Stomach smooth muscle (tissue), 2 donors: Measurements from ENCODE around the gene IL4R.

ENCODE experiments used
- H3K27ac ChIP-seq: one replicate; pipeline ENCODE4 v1.7.0; 2013; ENCODE audit warnings: mild to moderate bottlenecking, low read length, inconsistent platforms
- H3K27me3 ChIP-seq, 2 donors: one replicate each; pipeline ENCODE4 v1.7.0; 2013; ENCODE audit warnings: low read length in 2 of 2; ENCODE audit not compliant: insufficient read depth in 2 of 2, control insufficient read depth in 1 of 2
- H3K36me3 ChIP-seq, 2 donors: one replicate each; pipeline ENCODE4 v1.7.0; 2013; ENCODE audit warnings: low read length in 2 of 2; ENCODE audit not compliant: control insufficient read depth in 2 of 2, insufficient read depth in 2 of 2
- H3K4me1 ChIP-seq: one replicate; pipeline ENCODE4 v1.7.0; 2013; ENCODE audit warnings: low read length; ENCODE audit not compliant: control insufficient read depth, insufficient read depth
- H3K4me3 ChIP-seq, 2 donors: one replicate each; pipeline ENCODE4 v1.7.0; 2013; ENCODE audit warnings: low read length in 2 of 2
- H3K9ac ChIP-seq, 2 donors: one replicate each; pipeline ENCODE4 v1.7.0; 2013; ENCODE audit warnings: low read length in 2 of 2, mild to moderate bottlenecking in 1 of 2
- H3K9me3 ChIP-seq, 2 donors: one replicate each; pipeline ENCODE4 v1.7.0; 2013; ENCODE audit warnings: low read length in 2 of 2; ENCODE audit not compliant: control insufficient read depth in 2 of 2
- donor health status: healthy.
- donor health status: Pancreatic carcinoma.

IL4R gene

GRCh38 chr16:27315333-27316037, 1.7 kb downstream of the IL4R start:
- Histone ChIP-seq H3K27me3 (no peaks in the 10 kb centered on the region), H3K27ac (peak overlapping the region; percentile 97), H3K9ac (peak overlapping the region; percentile 91 to 94), H3K36me3 (peaks cover 0 to 3% of the 10 kb centered on the region in 2 donors), H3K9me3 (no peaks in the 10 kb centered on the region), H3K4me1 (peaks cover 59% of the 10 kb centered on the region), H3K4me3 (peak overlapping the region; percentile 61 to 86)

- H3K9ac ChIP-seq, result peak overlapping the region; percentile 60 to 91
- H3K4me1 ChIP-seq, result peaks cover 66% of the 10 kb centered on the region
- H3K27ac ChIP-seq, result peak overlapping the region; percentile 97
- peaks cover 0 to 3% of the 10 kb centered on the region in 2 donors for H3K36me3 ChIP-seq
- no peaks in the 10 kb centered on the region for H3K9me3 ChIP-seq
- peak overlapping the region; percentile 61 to 86 for H3K4me3 ChIP-seq
- no peaks in the 10 kb centered on the region for H3K27me3 ChIP-seq
Observed at GRCh38 chr16:27316038-27316680, 2.4 kb downstream of the IL4R start.

- peak overlapping the region; percentile 29 to 91 for H3K9ac ChIP-seq
- peak overlapping the region in 1 of 2 donors; percentile 59 for H3K4me3 ChIP-seq
- H3K36me3 ChIP-seq, result peaks cover 0 to 3% of the 10 kb centered on the region in 2 donors
- H3K27ac ChIP-seq, result peak overlapping the region; percentile 97
- no peaks in the 10 kb centered on the region for H3K27me3 ChIP-seq
- no peaks in the 10 kb centered on the region for H3K9me3 ChIP-seq
- peaks cover 70% of the 10 kb centered on the region for H3K4me1 ChIP-seq
Observed at GRCh38 chr16:27317320-27317719, 3.5 kb downstream of the IL4R start.

GRCh38 chr16:27317738-27318391, 4.1 kb downstream of the IL4R start:
- H3K4me1 ChIP-seq, result peaks cover 73% of the 10 kb centered on the region
- peaks cover 0 to 3% of the 10 kb centered on the region in 2 donors for H3K36me3 ChIP-seq
- H3K27me3 ChIP-seq, result no peaks in the 10 kb centered on the region
- H3K9ac ChIP-seq, result peak overlapping the region; percentile 58 to 91
- H3K9me3 ChIP-seq, result no peaks in the 10 kb centered on the region
- H3K4me3 ChIP-seq, result peak overlapping the region; percentile 10 to 59
- H3K27ac ChIP-seq, result peak overlapping the region; percentile 97

GRCh38 chr16:27318392-27319256, 4.8 kb downstream of the IL4R start:
- no peaks in the 10 kb centered on the region for H3K9me3 ChIP-seq
- H3K27ac ChIP-seq, result peak overlapping the region; percentile 97
- H3K4me1 ChIP-seq, result peaks cover 77% of the 10 kb centered on the region
- peaks cover 0 to 3% of the 10 kb centered on the region in 2 donors for H3K36me3 ChIP-seq
- peak overlapping the region; percentile 58 to 91 for H3K9ac ChIP-seq
- H3K27me3 ChIP-seq, result no peaks in the 10 kb centered on the region
- peak overlapping the region; percentile 10 to 59 for H3K4me3 ChIP-seq

- peak overlapping the region; percentile 97 for H3K27ac ChIP-seq
- H3K27me3 ChIP-seq, result no peaks in the 10 kb centered on the region
- H3K36me3 ChIP-seq, result peaks cover 0 to 3% of the 10 kb centered on the region in 2 donors
- H3K4me3 ChIP-seq, result no peak overlapping the region
- H3K4me1 ChIP-seq, result peaks cover 85% of the 10 kb centered on the region
- peak overlapping the region; percentile 42 to 91 for H3K9ac ChIP-seq
- H3K9me3 ChIP-seq, result no peaks in the 10 kb centered on the region
Observed at GRCh38 chr16:27319257-27319965, 5.6 kb downstream of the IL4R start.

GRCh38 chr16:27320261-27321012, 6.7 kb downstream of the IL4R start:
- Histone ChIP-seq H3K9ac (peak overlapping the region; percentile 55 to 58), H3K27me3 (no peaks in the 10 kb centered on the region), H3K4me3 (peak overlapping the region in 1 of 2 donors; percentile 44), H3K36me3 (peaks cover 0 to 3% of the 10 kb centered on the region in 2 donors), H3K4me1 (peaks cover 87% of the 10 kb centered on the region), H3K9me3 (no peaks in the 10 kb centered on the region), H3K27ac (peak overlapping the region; percentile 97)

GRCh38 chr16:27321013-27321915, 7.5 kb downstream of the IL4R start:
- H3K4me3 ChIP-seq, result no peak overlapping the region
- peak overlapping the region in 1 of 2 donors; percentile 29 for H3K9ac ChIP-seq
- peaks cover 86% of the 10 kb centered on the region for H3K4me1 ChIP-seq

More at GRCh38 chr16:27321013-27321915, 7.5 kb downstream of the IL4R start:
- Histone ChIP-seq H3K27ac (peak overlapping the region; percentile 97), H3K36me3 (peaks cover 0 to 3% of the 10 kb centered on the region in 2 donors), H3K27me3 (no peaks in the 10 kb centered on the region), H3K9me3 (no peaks in the 10 kb centered on the region)
